ENCODE data around the gene GRB2.

GRCh38 chr17:75371981-75372380 is 33.5 kb downstream of the GRB2 start:
- TF ChIP-seq CTCF (IDR thresholded peaks at IDR 0.05) (no peak), EZH2 (IDR thresholded peaks at IDR 0.05; ENCODE audit: borderline replicate concordance, insufficient read depth, low read depth, low read length, poor library complexity, severe bottlenecking) (no peak)

Data from B cell (primary cell).